Measurements from ENCODE around the gene CACNA1C.

DNA sequence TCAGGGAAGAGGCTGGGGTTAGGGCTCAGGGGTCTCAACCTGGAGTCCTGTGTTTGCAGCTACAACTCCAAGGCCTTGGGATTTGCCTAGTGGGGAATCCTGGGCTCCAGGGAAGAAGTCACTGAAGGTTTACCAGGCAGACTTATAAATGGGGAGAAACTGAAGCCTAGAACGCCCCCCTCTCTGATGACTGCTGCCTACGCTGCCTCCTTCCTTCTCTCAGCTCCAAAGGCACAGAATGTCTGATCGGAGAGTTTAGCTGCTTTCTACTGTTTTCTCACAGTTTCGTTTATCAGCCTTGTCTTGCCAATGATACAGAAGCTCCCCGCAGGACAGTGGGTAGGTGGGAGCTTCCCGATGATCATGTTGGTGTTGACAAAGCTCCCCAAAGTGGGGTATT is 101.7 kb downstream of the CACNA1C start:
- TF ChIP-seq, protein P1, sequence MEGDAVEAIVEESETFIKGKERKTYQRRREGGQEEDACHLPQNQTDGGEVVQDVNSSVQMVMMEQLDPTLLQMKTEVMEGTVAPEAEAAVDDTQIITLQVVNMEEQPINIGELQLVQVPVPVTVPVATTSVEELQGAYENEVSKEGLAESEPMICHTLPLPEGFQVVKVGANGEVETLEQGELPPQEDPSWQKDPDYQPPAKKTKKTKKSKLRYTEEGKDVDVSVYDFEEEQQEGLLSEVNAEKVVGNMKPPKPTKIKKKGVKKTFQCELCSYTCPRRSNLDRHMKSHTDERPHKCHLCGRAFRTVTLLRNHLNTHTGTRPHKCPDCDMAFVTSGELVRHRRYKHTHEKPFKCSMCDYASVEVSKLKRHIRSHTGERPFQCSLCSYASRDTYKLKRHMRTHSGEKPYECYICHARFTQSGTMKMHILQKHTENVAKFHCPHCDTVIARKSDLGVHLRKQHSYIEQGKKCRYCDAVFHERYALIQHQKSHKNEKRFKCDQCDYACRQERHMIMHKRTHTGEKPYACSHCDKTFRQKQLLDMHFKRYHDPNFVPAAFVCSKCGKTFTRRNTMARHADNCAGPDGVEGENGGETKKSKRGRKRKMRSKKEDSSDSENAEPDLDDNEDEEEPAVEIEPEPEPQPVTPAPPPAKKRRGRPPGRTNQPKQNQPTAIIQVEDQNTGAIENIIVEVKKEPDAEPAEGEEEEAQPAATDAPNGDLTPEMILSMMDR (conservative IDR thresholded peaks at IDR 0.05; ENCODE audit: low read depth, low read length): no peak
- TF ChIP-seq RAD21 (IDR thresholded peaks at IDR 0.05; ENCODE audit: low read length) (no peak), FOS (IDR thresholded peaks at IDR 0.05; ENCODE audit: low read depth, low read length) (no peak), CEBPB (IDR thresholded peaks at IDR 0.05; ENCODE audit: low read depth, low read length) (no peak), MAZ (IDR thresholded peaks at IDR 0.05; ENCODE audit: borderline replicate concordance, low read depth, low read length) (no peak), MXI1 (IDR thresholded peaks at IDR 0.05; ENCODE audit: borderline replicate concordance, low read depth, low read length) (no peak), POLR2A (IDR thresholded peaks at IDR 0.05; ENCODE audit: low read depth, low read length) (no peak), RFX5 (IDR thresholded peaks at IDR 0.05; ENCODE audit: low read depth, low read length) (no peak), BHLHE40 (IDR thresholded peaks at IDR 0.05; ENCODE audit: low read depth, low read length) (no peak)
- TF ChIP-seq, protein P2, sequence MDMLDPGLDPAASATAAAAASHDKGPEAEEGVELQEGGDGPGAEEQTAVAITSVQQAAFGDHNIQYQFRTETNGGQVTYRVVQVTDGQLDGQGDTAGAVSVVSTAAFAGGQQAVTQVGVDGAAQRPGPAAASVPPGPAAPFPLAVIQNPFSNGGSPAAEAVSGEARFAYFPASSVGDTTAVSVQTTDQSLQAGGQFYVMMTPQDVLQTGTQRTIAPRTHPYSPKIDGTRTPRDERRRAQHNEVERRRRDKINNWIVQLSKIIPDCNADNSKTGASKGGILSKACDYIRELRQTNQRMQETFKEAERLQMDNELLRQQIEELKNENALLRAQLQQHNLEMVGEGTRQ (IDR thresholded peaks at IDR 0.05; ENCODE audit: low read depth, low read length): no peak

Measured in IMR-90 (cell line).